Stimulated activated CD8-positive, alpha-beta memory T cell treated with anti-CD3 and anti-CD28 coated beads, Interleukin-12 subunit alpha, Interleukin-12 subunit beta, amount 100 ng/mL, for 4 hours (primary cell): ENCODE measurements around the gene AP5B1.
A peak's percentile ranks its signal among the peaks of the same experiment; 100 is the strongest.

Source experiments
- DNase-seq: peaks from one replicate; pipeline ENCODE4 v3.0.0-alpha.2; 2020; ENCODE audit warnings: low read depth

Gene AP5B1

DNA sequence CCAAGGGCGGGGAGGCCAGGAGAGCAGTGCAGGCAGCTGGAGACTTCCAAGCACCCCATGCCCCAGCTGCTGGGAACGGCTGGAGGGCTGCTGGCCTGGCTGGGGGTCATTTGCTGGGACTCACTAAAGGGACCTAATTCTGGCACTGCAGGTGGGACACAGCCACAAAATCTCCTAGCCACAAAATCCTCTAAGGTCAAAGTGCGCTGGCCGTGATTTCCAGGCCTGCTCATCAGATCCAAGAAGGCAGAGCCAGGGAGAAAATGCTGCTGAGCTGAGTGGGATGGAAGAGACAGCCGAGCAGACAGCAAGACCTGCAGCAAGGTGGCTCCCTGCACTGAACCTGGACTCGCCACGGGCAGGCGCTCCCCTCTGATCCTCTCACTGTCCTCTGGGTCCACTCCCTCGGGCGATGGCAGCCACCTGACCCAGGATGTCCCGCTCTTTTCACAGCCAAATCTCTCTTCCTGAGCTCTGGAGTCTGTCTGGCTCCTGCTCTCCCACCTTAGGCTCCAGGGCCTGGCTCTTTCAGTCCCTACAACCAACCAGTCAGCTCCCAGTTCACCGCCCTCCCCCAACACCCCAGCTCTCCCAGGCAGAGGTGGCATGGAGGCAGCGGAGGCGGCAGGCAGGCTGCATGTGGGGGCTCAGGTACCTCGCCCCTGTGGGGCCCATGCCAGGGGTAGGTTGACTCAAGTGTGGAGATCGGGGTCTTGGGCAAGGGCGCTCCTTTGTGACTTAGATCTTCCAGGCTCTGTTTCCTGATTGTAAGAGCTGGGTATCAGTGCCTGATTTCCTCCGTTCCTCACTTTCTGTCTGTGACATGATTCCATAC, 20.6 kb upstream of the AP5B1 start:
- no peak for DNase-seq

- no peak for DNase-seq
Observed at GRCh38 chr11:65798882-65799281, 18.1 kb upstream of the AP5B1 start.

- DNase-seq: no peak
Observed at GRCh38 chr11:65797711-65798110, 16.9 kb upstream of the AP5B1 start.

- DNase-seq: no peak
Observed at GRCh38 chr11:65796726-65797601, 16.2 kb upstream of the AP5B1 start.

- no peak for DNase-seq
Observed at GRCh38 chr11:65794570-65795510, 14.1 kb upstream of the AP5B1 start.

DNA sequence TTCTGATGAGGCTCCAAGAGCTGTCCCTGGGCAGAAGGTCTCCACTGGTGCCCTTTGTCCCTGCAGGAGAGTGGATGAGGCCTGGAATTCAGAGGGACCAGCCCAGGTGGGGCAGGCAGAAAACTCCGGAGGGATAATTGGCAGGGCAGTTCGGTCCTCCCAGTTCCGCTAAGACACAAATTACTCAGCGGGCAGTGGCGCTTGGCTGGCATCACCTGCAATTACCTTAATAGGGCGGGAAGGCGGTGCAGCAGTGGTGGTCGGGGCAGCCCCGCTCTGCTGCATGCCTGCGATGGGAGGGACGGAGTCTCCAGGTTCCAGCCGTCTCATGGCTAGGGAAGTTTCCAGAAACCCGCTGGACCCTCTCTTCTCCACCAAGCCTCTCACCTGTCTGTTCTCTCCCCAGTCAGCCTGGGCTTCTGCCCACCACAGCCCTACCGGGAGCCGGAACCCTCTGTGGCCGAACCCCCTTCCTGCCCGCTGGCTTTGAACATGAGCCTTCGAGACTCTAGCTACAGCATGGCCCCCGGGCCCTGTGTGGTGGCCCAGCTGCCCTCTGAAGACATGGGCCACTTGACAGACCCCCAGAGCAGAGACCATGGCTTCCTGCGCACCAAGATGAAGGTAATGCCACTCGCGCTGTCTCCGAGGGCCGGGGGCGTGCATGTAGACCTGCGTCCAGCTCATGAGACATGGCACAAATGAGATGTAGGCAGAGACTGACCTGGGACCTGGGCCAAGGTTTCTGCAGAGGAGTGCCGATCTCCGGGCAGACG, 13.0 kb upstream of the AP5B1 start:
- DNase-seq: no peak

DNA sequence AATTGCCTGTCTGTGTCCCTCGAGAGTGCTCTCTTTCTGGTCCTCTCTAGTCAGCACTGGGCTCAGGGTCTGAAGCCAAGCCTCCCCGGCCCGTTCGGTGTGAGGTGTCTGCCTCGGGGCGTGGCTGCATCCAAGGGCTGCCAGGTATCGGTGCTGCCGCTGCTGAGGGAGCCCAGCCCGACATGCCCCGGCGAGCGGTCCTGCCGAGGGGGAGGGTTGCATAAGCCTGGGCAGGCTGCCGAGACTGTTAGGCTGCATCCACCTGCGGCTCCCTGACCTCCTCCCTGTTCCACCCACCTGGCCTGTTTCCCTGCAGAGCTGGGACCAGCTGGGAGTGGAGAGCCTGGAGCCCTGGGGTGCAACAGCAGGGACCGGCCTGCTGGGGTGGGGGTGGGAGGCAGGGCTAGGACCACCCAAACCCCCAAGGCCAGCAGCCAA, 12.4 kb upstream of the AP5B1 start:
- no peak for DNase-seq

- no peak for DNase-seq
Observed at GRCh38 chr11:65792456-65792855, 11.7 kb upstream of the AP5B1 start.

DNA sequence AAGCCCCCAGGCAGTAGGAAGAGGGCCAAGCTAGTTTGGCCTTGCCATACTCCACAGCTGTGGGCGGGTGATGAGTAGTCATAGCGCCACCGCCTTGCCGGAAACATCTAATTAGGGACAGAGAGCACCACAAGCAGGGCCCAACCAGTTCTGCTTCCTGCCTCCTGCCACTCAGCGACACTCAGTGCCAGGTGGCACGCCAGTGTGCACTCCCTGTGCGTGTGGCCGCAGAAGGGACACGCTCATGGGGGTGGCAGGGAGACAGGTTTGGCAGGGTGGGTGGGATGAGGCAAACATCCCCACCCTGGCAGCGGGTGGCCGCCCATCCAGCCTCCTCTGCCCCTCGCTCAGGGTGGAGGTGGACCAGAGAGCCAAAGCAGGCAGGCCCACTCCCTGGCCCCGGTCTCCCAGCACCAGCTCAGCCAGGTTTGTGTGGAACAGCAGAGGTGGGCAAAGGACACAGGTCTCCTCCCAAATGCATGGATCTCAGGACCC, 11.0 kb upstream of the AP5B1 start:
- peak; percentile 37 for DNase-seq

GRCh38 chr11:65790902-65791650, 10.3 kb upstream of the AP5B1 start:
- no peak for DNase-seq

GRCh38 chr11:65790104-65790901, 9.5 kb upstream of the AP5B1 start:
- no peak for DNase-seq

DNA sequence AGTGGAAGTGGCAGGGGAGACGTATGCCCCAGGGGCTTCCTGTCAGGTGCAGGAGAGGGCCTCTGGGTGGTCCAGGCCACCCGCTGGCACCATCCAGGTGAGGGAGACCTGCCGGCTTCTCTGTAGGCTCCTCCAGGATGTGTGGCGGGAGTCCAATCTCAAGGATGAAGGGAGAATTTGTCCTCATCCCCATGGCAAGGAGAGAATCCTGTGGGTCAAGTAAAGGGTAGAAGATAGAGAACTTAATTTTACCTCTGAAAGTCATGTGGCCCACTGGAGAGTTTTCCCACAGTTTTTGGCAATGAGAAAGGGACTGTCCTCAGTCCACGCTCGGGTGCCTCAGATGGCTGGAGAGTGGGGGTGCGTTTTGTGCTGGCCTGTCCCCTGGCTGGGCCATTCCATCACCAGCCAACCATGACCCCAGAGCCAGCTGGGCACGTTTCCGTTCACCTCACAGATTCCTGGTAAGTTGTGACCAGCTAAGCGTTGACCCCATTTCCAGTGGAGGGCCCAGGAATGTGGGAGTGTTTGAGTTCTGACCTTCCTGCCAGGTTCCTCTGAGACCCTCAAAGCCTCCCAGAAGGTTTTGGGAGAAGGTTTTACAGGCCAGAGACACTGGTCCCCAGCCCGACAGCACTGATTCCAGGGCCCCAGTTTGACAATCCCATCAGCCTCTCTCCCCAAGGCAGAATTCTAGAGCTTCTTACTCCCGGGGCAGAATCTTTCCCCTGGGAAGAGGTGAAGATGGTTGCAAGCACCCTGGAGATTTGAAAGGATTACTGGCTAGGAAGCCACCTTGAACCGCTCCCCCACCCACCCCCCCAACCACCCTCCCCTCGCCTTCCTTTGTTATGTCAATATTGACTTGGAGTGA, 8.7 kb upstream of the AP5B1 start:
- DNase-seq: no peak

- no peak for DNase-seq
Observed at GRCh38 chr11:65788821-65789220, 8.0 kb upstream of the AP5B1 start.

GRCh38 chr11:65787649-65788622, 7.2 kb upstream of the AP5B1 start:
- DNase-seq: no peak

DNA sequence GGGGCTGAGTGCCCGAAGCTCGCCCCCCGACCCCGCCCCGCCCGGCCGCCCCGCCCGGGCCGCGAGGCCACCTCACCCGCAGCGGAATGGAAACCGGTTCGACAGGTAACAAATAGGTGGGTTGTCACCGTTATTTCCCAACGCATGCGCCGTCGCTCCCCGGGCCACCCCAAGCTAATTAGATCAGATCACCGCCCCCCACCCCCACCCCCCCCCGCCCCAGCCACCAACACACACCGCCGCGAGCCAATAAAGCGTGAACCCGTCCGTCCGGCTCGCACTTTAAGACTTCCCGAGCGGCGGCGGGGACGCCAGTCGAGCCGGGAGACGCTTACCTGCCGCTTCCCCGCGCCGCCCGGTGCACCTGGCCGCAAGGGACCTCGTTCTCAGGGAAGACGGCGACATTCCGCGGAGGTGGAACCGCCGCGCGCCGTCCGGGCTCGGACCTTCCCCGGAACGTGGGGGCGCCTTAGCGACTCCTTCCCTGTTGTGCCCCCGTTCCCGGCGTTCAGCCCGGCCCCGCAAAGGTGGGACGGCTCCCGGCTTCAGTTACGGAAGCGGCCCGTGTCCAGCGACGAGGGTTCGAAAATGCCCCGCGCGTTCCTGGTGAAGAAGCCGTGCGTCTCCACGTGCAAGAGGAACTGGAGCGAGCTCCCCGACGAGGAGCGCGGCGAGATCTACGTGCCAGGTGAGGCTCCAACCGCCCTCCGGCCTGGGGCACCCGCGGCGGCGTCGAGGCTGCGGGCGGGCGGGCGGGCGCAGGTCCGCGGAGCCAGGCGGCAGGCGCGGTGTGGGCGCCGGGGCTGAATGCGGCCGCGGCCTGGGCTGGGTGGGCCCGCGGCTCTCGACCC, 6.2 kb upstream of the AP5B1 start, which contains the start of gene OVOL1:
Gene OVOL1, plus strand, starts transcription at position 278 of the 851 bp plus-strand sequence. Its CDS starts 311 bp downstream, at position 589.
- DNase-seq: no peak
